MM.1S (cell line): ENCODE results near the gene NCSTN.

Experiments used
- DNase-seq: peaks from one replicate; pipeline ENCODE4 v3.0.0-alpha.2; 2015
- H2AFZ ChIP-seq: fragments of 300-600 bp; sonication (generic); 2 replicates; pipeline ENCODE4 v1.6.0; 2016; ENCODE audit warnings: antibody characterized with exemption, low read length
- H3F3A ChIP-seq: fragments of 300-600 bp; sonication (generic); 2 replicates; pipeline ENCODE4 v1.6.1; 2016; ENCODE audit warnings: mild to moderate bottlenecking, antibody characterized with exemption, low read length, moderate library complexity, mixed read lengths; ENCODE audit not compliant: insufficient read depth
- H3K27ac ChIP-seq: fragments of 300-600 bp; sonication (generic); 2 replicates; pipeline ENCODE4 v1.5.1; 2016; ENCODE audit warnings: mild to moderate bottlenecking, low read length
- H3K27me3 ChIP-seq: fragments of 300-600 bp; sonication (generic); replicated peaks from 2 replicates; pipeline ENCODE4 v1.6.0; 2016; ENCODE audit warnings: low read length; ENCODE audit not compliant: insufficient read depth
- H3K36me3 ChIP-seq: fragments of 300-600 bp; sonication (generic); replicated peaks from 2 replicates; pipeline ENCODE4 v1.6.1; 2016; ENCODE audit warnings: mild to moderate bottlenecking, low read length, mixed read lengths; ENCODE audit not compliant: insufficient read depth
- H3K4me1 ChIP-seq: fragments of 300-600 bp; sonication (generic); 2 replicates; pipeline ENCODE4 v1.6.1; 2016; ENCODE audit warnings: low read length, mixed read lengths
- H3K4me2 ChIP-seq: fragments of 300-600 bp; sonication (generic); 2 replicates; pipeline ENCODE4 v1.6.0; 2016; ENCODE audit warnings: low read depth, low read length
- H3K4me3 ChIP-seq: fragments of 300-600 bp; sonication (generic); 2 replicates; pipeline ENCODE4 v1.5.1; 2016; ENCODE audit warnings: low read length, mixed read lengths
- H3K79me2 ChIP-seq: fragments of 300-600 bp; sonication (generic); 2 replicates; pipeline ENCODE4 v1.6.1; 2016; ENCODE audit warnings: mixed run types, low read length, mixed read lengths
- H3K9ac ChIP-seq: fragments of 300-600 bp; sonication (generic); 2 replicates; pipeline ENCODE4 v1.6.1; 2016; ENCODE audit warnings: low read length, mixed read lengths
- H3K9me2 ChIP-seq: fragments of 300-600 bp; sonication (generic); replicated peaks from 2 replicates; pipeline ENCODE4 v1.6.1; 2016; ENCODE audit warnings: mild to moderate bottlenecking, low read length, mixed read lengths; ENCODE audit not compliant: insufficient read depth
- H3K9me3 ChIP-seq: fragments of 300-600 bp; sonication (generic); replicated peaks from 2 replicates; pipeline ENCODE4 v1.6.1; 2016; ENCODE audit warnings: mild to moderate bottlenecking, low read length, mixed read lengths; ENCODE audit not compliant: insufficient read depth
- H4K20me1 ChIP-seq: fragments of 300-600 bp; sonication (generic); 2 replicates; pipeline ENCODE4 v1.6.1; 2016; ENCODE audit warnings: mild to moderate bottlenecking, low read length, moderate library complexity, mixed read lengths; ENCODE audit not compliant: insufficient read depth
- EZH2 ChIP-seq: fragments of 300-600 bp; sonication (generic); optimal IDR thresholded peaks from 2 replicates; pipeline ENCODE3; 2017; ENCODE audit warnings: low read depth, mild to moderate bottlenecking, antibody characterized with exemption, low read length, mixed read lengths
- EZH2phosphoT487 ChIP-seq: fragments of 300-600 bp; sonication (generic); IDR thresholded peaks from 2 replicates; pipeline ENCODE4 v1.6.1; 2018; ENCODE audit warnings: antibody characterized with exemption, low read length
- TF ChIP-seq, protein P1 (sequence below): fragments of 300-600 bp; sonication (generic); IDR thresholded peaks from 2 replicates; pipeline ENCODE4 v1.5.1; 2016; ENCODE audit warnings: antibody characterized with exemption, low read length, mixed read lengths

Gene NCSTN

DNA sequence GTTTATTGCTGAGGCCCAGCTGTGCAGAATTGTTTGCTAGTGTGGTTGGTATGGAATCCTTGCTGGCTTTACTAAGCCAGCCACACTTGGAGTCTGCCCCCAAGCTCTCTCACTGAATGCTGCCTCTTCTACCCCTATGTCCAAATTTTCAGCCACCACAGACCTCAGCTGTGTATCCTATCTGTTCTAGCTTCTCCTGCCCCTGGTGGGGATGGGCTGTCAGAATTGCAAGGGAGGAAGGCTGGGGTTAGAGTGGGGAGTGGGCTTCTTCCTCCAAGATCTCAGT, 28.1 kb downstream of the NCSTN start:
- DNase-seq: no peak
- Histone ChIP-seq H3K9me3 (no peaks in the 10 kb centered on the region), H3K4me2 (no peak overlapping the region), H3K36me3 (no peaks in the 10 kb centered on the region), H3K27me3 (no peaks in the 10 kb centered on the region), H3K9ac (no peak overlapping the region), H4K20me1 (no peaks in the 10 kb centered on the region), H3F3A (no peaks in the 10 kb centered on the region), H3K9me2 (no peaks in the 10 kb centered on the region), H2AFZ (no peak overlapping the region), H3K4me1 (peaks cover 3% of the 10 kb centered on the region; the same call in 1 of the 2 replicates), H3K27ac (no peak overlapping the region), H3K4me3 (no peak overlapping the region), H3K79me2 (no peaks in the 10 kb centered on the region)
- TF ChIP-seq EZH2phosphoT487 (no peak), EZH2 (no peak)
- TF ChIP-seq, protein P1, sequence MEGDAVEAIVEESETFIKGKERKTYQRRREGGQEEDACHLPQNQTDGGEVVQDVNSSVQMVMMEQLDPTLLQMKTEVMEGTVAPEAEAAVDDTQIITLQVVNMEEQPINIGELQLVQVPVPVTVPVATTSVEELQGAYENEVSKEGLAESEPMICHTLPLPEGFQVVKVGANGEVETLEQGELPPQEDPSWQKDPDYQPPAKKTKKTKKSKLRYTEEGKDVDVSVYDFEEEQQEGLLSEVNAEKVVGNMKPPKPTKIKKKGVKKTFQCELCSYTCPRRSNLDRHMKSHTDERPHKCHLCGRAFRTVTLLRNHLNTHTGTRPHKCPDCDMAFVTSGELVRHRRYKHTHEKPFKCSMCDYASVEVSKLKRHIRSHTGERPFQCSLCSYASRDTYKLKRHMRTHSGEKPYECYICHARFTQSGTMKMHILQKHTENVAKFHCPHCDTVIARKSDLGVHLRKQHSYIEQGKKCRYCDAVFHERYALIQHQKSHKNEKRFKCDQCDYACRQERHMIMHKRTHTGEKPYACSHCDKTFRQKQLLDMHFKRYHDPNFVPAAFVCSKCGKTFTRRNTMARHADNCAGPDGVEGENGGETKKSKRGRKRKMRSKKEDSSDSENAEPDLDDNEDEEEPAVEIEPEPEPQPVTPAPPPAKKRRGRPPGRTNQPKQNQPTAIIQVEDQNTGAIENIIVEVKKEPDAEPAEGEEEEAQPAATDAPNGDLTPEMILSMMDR: no peak

DNA sequence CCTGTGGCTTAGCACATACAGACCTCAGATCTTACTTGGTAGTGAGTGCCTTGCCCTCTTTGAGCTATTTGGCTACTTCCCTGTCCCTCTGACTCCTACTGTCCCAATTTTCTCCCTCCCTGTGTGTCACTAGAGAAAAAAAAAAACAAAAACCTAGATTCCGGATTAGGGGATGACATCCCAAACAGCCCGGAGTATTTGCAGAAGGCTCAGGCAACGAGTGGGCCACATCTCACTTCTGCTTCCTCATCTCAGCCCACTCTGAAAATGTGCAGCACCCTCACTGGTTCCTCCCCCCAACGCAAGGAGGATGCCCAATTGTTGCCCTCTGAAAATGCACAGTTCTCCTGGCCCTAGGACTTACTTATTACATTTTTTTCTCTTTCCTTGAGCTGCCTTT, 28.6 kb downstream of the NCSTN start:
- H2AFZ ChIP-seq: no peak overlapping the region
- H3K9me3 ChIP-seq: no peaks in the 10 kb centered on the region
- no peak overlapping the region for H3K27ac ChIP-seq
- H4K20me1 ChIP-seq: no peaks in the 10 kb centered on the region
- no peak overlapping the region for H3K4me3 ChIP-seq
- no peak for TF ChIP-seq EZH2phosphoT487
- no peak for TF ChIP-seq EZH2
- TF ChIP-seq, protein P1: no peak
- H3K27me3 ChIP-seq: no peaks in the 10 kb centered on the region
- no peaks in the 10 kb centered on the region for H3K9me2 ChIP-seq
- H3K9ac ChIP-seq: no peak overlapping the region
- peaks cover 4% of the 10 kb centered on the region; the same call in 1 of the 2 replicates for H3K4me1 ChIP-seq
- no peak for DNase-seq
- no peaks in the 10 kb centered on the region for H3F3A ChIP-seq
- no peak overlapping the region for H3K4me2 ChIP-seq
- no peaks in the 10 kb centered on the region for H3K36me3 ChIP-seq
- H3K79me2 ChIP-seq: no peaks in the 10 kb centered on the region

DNA sequence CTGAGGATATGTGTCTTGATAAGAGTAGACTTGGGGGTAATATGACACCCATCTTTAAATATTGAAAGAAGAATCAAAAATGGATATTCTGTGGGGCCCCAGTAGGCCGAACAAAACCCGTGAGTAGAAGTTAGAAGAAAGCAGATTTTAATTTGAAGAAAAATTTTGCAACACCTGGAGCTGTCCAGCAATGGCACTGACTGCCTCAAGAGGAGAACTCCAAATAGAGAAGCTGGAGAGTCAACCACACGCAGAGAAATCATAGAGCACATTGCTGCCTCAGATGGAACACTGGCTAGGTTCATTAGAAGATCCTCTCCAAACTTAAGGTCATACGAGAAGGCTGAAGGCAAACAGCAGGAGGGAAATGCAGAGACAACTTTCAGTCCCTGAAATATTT, 30.5 kb downstream of the NCSTN start:
- H3K79me2 ChIP-seq: no peaks in the 10 kb centered on the region
- H3K36me3 ChIP-seq: no peaks in the 10 kb centered on the region
- H3K4me2 ChIP-seq: no peak overlapping the region
- H3K4me1 ChIP-seq: peaks cover 4% of the 10 kb centered on the region; the same call in 1 of the 2 replicates
- H3K9ac ChIP-seq: no peak overlapping the region
- no peak overlapping the region for H3K4me3 ChIP-seq
- no peaks in the 10 kb centered on the region for H3F3A ChIP-seq
- TF ChIP-seq EZH2phosphoT487 (no peak), EZH2 (no peak)
- TF ChIP-seq, protein P1: no peak
- H3K9me3 ChIP-seq: no peaks in the 10 kb centered on the region
- no peak overlapping the region for H2AFZ ChIP-seq
- H4K20me1 ChIP-seq: no peaks in the 10 kb centered on the region
- H3K27me3 ChIP-seq: no peaks in the 10 kb centered on the region
- no peak for DNase-seq
- no peaks in the 10 kb centered on the region for H3K9me2 ChIP-seq
- H3K27ac ChIP-seq: no peak overlapping the region
